NCI-H2081 (cell line): ENCODE measurements around the gene CDC20.
"Not testable (repeated sequence)": the region's sequence is repeated elsewhere in the genome, so short reads cannot be mapped to it uniquely, and the experiment has no call there.

Experiments
- DNase-seq, 2 experiments: peaks; one replicate each; lab custom pipeline; 2025; lab: John Stamatoyannopoulos, UW

Gene CDC20

GRCh38 chr1:43383449-43383848 is 24.7 kb downstream of the CDC20 start:
- DNase-seq: no peak

GRCh38 chr1:43386676-43387075 is 27.9 kb downstream of the CDC20 start:
- DNase-seq: no peak

GRCh38 chr1:43387976-43388599 is 29.3 kb downstream of the CDC20 start:
- no peak for DNase-seq

- DNase-seq: no peak
Observed at GRCh38 chr1:43388613-43389012, 29.8 kb downstream of the CDC20 start.

GRCh38 chr1:43389326-43390313 is 30.8 kb downstream of the CDC20 start, which contains the start of the genes MED8 and SZT2:
Gene MED8, minus strand, starts transcription at chr1:43389800. Its CDS starts 36 bp downstream, at chr1:43389764.
Gene SZT2, plus strand, starts transcription at chr1:43389899. Its CDS starts 70 bp downstream, at chr1:43389969.
- DNase-seq: peak; percentile 88 to 95

GRCh38 chr1:43392702-43393101 is 33.9 kb downstream of the CDC20 start:
- DNase-seq: no peak

- DNase-seq: no peak
Observed at GRCh38 chr1:43395523-43395922, 36.7 kb downstream of the CDC20 start.

GRCh38 chr1:43396059-43396458 is 37.3 kb downstream of the CDC20 start:
- peak in 1 of 2 experiments; percentile 39 for DNase-seq

GRCh38 chr1:43398227-43398626 is 39.4 kb downstream of the CDC20 start:
- DNase-seq: no peak

GRCh38 chr1:43400441-43400840 is 41.7 kb downstream of the CDC20 start:
- not testable (repeated sequence) for DNase-seq

- DNase-seq: no peak
Observed at GRCh38 chr1:43402089-43402865, 43.5 kb downstream of the CDC20 start.

- no peak for DNase-seq
Observed at GRCh38 chr1:43404353-43404752, 45.6 kb downstream of the CDC20 start.

GRCh38 chr1:43405219-43405875 is 46.6 kb downstream of the CDC20 start:
- no peak for DNase-seq

- DNase-seq: no peak
Observed at GRCh38 chr1:43405876-43406234, 47.1 kb downstream of the CDC20 start.

- no peak for DNase-seq
Observed at GRCh38 chr1:43410571-43410970, 51.8 kb downstream of the CDC20 start.
